Subcutaneous adipose tissue (tissue), 4 donors: ENCODE data around the gene GUCY2C. TPM values are rescaled to one million over a fixed set of nuclear protein-coding genes. Genes with fewer than 3 reads are reported as not detected.

Experiments
- CTCF ChIP-seq: fragments of 450-650 bp; IDR thresholded peaks from one replicate; pipeline ENCODE4 v1.5.1; 2016; ENCODE audit warnings: low read depth, mild to moderate bottlenecking, control low read depth, antibody characterized with exemption, moderate library complexity
- total RNA-seq, 4 donors: library from RNA; depleted of rRNA; stranded (reverse); fragments of >200 nt; gene quantifications; one replicate each; pipeline ENCODE4 v1.1.0, GENCODE V29; 2016

GUCY2C gene
- total RNA-seq, 4 donors from 2014 or later, result 0.17 TPM; not detected in 3

GRCh38 chr12:14621826-14622225, 74.6 kb downstream of the GUCY2C start:
- TF ChIP-seq CTCF, result no peak

GRCh38 chr12:14619741-14620501, 76.5 kb downstream of the GUCY2C start:
- no peak for TF ChIP-seq CTCF

GRCh38 chr12:14618983-14619382, 77.4 kb downstream of the GUCY2C start:
- no peak for TF ChIP-seq CTCF

- no peak for TF ChIP-seq CTCF
Measured at GRCh38 chr12:14614704-14615121, 81.7 kb downstream of the GUCY2C start.

GRCh38 chr12:14613718-14614117, 82.7 kb downstream of the GUCY2C start:
- no peak for TF ChIP-seq CTCF

GRCh38 chr12:14612898-14613445, 83.4 kb downstream of the GUCY2C start:
- TF ChIP-seq CTCF, result no peak

GRCh38 chr12:14612250-14612649, 84.1 kb downstream of the GUCY2C start:
- no peak for TF ChIP-seq CTCF
